GM19351 (cell line): ENCODE results near the gene CHAMP1.

Experiments used
- ATAC-seq: cut with Tn5 transposase; IDR thresholded peaks from one replicate; pipeline ENCODE4 v1.9.1; 2021; ENCODE audit warnings: mild to moderate bottlenecking, moderate library complexity; ENCODE audit not compliant: unreplicated experiment

Gene CHAMP1

GRCh38 chr13:114314074-114314912, at the start of gene CHAMP1:
Gene CHAMP1, plus strand, starts transcription at chr13:114314503. Its CDS starts 9,340 bp downstream, at chr13:114323843.
- peak; percentile 78 for ATAC-seq

GRCh38 chr13:114264886-114265611, 49.3 kb upstream of the CHAMP1 start:
- ATAC-seq: no peak

- no peak for ATAC-seq
These were observed 48.1 kb upstream of the CHAMP1 start for GRCh38 chr13:114266241-114266640.

DNA sequence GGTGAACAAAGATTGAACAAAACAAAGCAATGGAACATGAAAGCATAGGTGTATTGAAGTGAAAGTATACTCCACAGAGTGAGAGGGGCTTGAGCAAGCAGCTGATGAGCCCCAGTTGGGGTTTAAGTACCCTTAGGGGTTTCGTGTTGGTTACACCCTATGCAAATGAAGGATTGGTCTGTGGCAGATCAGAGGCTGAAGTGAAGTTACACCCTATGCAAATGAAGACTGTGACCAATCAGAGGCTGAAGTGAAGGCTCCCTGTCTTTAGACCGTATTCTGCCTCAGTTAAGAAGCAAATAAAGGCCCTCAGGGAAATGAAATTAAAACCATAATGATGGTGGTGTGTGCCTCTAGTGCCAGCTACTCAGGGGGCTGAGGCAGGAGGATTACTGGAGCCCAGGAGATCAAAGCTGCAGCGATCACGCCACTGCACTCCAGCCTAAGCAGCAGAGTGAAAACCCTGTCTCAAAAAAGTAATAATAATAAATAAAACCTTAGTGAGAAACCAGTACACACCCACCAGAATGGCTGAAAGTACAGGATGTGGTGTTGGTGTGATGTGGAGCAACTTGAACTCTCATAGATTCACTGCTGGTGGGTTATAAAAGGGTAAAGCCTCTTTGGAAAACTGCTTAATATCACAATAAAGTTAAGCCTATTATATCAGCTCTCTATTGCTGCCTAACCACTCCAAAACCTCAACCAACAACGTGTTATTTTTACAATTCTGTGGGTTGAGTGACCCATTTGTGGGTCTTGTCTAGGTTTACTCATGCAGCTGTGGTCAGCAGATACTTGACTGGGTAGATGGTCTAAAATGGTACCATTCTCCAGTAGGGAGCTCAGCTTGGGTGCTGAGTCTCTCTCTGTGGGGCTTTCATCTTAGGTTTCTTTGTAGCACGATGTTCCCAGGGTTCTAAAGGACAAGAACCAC, 45.7 kb upstream of the CHAMP1 start:
- ATAC-seq: no peak

DNA sequence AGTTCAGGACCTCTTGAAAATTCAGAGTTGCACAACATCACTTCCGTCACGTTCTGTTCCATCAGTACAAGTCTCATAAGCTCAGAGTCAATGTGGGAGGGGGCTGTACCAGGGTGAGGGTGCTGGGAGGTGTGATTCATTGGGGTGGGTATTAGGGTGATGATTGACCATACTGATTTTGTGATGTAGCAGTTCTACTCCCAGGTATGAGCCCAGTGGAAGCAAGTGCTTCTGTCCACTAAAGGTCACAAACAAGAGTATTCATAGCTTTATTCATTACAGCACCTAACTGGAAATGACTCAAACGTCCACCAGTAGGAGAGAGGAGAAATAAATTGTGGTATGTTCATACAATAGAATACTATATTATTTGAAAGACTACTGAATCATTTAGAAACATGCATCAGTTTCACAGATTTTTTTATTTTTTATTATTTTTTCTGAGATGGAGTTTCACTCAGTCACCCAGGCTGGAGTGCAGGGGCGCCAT, 45.0 kb upstream of the CHAMP1 start:
- ATAC-seq: no peak

DNA sequence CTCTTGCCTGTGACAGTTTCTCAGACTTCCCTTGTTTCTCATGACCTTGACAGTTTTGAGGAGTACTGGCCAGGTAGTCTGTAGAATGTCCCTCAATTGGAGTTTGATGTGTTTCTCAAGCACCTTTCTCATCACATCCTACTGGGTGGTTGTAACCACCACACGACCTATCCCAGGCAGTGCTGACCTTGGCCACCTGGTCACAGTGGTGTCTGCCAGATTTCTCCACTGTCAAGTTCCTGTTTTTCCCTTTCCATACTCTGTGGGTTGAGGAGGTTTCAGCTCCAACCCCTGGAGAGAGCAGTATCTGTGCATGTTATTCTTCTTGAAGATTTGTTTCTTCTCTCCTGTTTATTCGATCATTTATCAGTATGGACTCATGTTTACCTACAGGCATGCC, 41.3 kb upstream of the CHAMP1 start:
- ATAC-seq: no peak

DNA sequence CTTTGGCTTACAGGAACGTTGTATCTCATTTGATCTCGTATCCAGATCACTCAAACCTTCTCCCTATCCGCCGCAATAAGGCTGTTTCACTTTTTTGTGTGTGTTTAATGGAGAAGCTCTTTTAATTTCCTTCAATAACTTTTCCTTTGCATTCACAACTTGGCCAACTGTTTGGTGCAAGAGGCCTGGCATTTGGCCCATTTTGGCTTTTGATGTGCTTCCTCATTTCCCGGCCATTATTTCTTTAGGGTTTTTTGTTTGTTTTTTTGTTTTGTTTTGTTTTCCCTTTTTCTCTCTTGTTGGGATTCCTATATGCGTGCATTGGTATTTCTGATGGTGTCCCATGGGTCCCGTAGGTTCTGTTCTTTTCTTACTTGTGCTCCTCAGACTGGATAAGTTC, 39.0 kb upstream of the CHAMP1 start:
- ATAC-seq: no peak

- no peak for ATAC-seq
These were observed 35.2 kb upstream of the CHAMP1 start for GRCh38 chr13:114279146-114279545.

- no peak for ATAC-seq
These were observed 34.4 kb upstream of the CHAMP1 start for GRCh38 chr13:114279758-114280355.

DNA sequence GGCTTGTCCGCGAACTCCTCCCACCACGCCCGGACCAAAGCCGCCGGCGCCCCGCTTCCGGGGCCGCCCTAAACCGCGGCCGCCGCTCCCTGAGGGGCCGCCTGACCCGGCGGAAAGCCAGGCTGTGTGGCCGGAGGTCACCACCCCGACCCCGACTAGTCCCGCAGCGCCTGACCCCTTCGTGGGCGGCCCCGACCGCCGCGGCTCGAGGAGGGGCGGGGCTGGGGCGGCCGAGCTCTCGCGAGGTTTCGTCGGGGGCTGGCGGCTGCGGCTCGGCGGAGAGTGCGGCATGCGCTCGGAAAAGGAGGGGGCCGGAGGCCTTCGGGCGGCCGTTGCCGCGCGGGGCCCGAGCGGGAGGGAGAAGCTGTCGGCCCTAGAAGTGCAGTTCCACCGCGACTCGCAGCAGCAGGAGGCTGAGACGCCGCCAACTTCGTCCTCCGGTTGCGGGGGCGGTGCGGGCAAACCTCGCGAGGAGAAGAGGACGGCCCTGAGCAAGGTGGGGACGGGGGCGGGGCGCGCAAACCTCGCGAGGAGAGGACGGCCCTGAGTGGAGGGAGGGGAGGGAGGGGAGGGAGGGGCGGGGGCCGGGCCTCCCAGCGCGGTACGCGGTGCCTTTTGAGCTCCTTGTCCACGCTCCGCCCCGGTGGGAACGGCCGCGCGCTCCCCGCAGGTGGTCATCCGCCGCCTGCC, 32.8 kb upstream of the CHAMP1 start, which contains the start of gene UPF3A:
UPF3A (plus strand) TSS at position 251 of the 690 bp plus-strand sequence; CDS start at position 290, 39 bp downstream.
- peak; percentile 66 for ATAC-seq

GRCh38 chr13:114282041-114282670, 32.1 kb upstream of the CHAMP1 start:
- ATAC-seq: peak; percentile 51

- ATAC-seq: no peak
These were observed 30.7 kb upstream of the CHAMP1 start for GRCh38 chr13:114283576-114283975.

DNA sequence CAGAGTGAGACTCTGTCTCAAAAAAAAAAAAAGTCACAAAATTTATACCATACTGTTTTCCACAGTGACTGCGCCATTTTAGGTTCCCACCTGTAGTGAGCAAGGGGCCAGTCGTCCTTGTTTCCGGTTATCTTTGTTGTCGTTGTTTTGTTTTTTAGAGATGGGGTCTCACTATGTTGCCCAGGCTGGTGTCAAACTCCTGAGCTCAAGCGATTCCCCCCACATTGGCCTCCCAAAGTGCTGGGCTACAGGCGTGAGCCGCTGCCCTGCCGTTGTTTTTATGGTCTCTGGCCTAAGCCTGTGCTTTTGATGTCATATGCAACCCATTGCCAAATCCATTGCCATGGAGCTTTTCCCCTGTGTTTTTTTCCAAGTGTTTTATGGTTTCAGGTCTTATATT, 29.6 kb upstream of the CHAMP1 start:
- ATAC-seq: no peak

DNA sequence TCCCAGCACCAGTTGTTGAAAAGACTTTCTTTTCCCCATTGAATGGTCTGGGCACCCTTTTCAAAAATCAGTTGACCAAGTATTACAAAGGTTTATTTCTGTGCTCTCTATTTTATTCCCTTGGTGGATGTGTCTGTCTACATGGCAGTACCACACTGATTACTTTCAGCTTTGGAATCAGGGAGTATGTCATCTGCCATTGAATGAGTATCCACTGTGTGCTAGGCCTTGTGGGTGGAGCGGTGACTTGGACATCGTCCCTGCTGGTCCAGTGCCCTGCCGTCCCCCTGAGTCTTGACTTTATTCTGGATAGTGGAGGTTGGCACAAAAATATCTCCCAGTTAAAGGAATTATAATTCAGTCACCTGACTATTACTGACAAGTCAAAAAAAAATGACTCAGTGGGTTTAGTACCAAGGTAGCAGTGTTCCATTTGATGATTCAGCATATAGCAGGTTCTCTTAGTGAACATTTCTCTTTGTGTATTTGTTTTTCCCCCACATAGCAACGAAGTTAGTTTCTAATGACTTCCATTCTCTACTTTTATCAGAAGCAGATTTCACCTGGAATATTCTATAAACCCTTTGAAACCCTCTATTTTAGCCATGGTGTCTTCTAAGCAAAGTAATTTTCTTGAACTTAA, 29.0 kb upstream of the CHAMP1 start:
- ATAC-seq: no peak

DNA sequence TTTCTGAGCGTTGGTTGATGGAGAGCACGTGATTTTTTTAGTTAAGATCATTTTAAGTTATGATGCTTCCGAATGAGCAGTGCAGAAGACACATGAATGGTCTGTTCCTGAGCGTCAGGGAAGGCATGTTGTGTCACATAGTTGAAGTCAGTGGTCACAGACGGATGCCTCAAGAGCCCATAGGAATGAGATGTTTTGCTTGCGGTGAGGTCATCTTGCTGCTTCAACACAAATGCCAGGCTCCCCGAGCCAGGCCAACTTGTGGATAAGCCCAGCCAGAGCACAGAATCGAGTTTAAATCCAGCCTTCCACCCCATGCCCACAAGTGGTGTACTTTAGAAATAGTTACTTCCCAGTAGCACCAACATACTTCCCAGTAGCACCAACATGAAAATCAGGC, 27.5 kb upstream of the CHAMP1 start:
- ATAC-seq: no peak

GRCh38 chr13:114288157-114288591, 26.1 kb upstream of the CHAMP1 start:
- no peak for ATAC-seq

DNA sequence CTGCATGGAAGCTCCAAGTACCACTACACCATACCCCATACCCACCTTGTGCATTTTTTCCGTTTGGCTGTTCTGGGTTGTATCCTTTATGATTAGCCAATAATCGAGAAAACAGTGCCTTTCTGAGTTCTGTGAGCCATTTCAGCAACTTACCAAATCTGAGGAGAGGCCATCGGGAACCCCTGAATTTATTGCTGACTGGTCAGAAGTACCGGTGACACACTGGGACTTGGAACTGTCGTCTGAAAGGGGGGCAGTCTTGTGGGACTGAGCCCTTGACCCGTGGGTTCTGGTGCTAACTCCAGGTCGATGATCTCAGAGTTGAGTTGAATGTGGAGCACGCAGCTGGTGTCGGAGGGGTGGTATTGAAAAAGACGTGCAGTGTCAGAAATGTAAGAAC, 17.9 kb upstream of the CHAMP1 start:
- no peak for ATAC-seq

GRCh38 chr13:114296902-114297301, 17.4 kb upstream of the CHAMP1 start:
- ATAC-seq: no peak

DNA sequence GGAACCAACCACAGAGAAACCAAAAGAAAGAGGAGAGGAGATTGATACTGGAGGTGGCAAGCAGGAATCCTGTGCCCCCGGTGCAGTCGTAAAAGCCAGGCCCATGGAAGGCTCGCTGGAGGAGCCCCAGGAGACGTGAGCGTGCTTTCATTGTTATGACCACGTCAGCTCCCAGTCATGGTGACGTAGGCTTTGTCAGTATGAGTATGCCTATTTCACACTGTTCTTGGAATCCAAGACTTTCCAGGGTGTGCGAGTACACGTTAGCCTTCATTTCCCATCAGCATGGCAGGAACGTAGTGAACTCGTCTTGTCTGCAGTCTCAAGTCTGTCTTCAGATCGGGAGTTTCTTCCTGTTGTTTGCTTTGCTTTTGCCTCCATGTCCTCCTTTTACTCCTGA, 15.4 kb upstream of the CHAMP1 start:
- ATAC-seq: no peak
